ENCODE data around the gene PAPSS2. TPM values are rescaled to one million over a fixed set of nuclear protein-coding genes. Genes with fewer than 3 reads are reported as not detected.

Gene PAPSS2
- total and polyA plus RNA-seq, 2 experiments from 2014 or later: 38.3 to 58.0 TPM

DNA sequence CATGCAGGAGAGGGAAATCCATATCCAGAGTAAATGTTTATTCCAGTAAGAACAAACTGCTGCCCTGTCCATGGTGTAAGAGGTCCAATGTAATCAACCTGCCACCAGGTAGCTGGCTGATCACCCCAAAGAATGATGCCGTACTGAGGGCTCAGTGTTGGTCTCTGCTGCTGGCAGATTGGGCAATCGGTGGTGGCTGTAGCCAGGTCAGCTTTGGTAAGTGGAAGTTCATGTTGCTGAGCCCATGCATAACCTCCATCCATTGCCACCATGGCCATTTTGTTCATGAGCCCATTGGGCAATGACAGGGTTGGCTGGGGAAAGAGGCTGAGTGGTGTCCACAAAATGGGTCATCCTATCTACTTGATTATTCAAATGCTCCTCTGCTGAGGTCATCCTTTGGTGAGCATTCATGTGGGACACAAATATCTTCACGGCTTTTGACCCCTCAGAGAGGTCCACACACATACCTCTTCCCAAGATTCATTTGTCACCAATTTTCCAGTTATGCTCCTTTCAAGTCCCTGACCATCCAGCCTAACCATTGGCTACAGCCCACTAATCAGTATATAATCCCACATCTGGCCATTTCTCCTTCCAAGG is 23.3 kb upstream of the PAPSS2 start:
- Histone ChIP-seq H3K36me3 (replicated peaks; ENCODE audit: insufficient read depth, low read depth) (no peaks in the 10 kb centered on the region), H3K79me2 (no peaks in the 10 kb centered on the region), H4K20me1 (ENCODE audit: insufficient read depth, poor library complexity, severe bottlenecking) (no peaks in the 10 kb centered on the region), H3K9me2 (replicated peaks; ENCODE audit: insufficient read depth) (no peaks in the 10 kb centered on the region), H3K4me2 (no peak overlapping the region), H3K27me3 (no peaks in the 10 kb centered on the region), H3K27ac (no peak overlapping the region), H3K4me3 (no peak overlapping the region), H3K9me3 (ENCODE audit: low read depth) (no peaks in the 10 kb centered on the region), H2AFZ (no peak overlapping the region), H3K4me1 (ENCODE audit: insufficient read depth) (no peaks in the 10 kb centered on the region)
- 87% methylated on average over 3 of the region's 3 CpGs for WGBS (ENCODE audit: low lambda C conversion rate, missing lambda C conversion rate)
- DNase-seq (ENCODE audit: low spot score): no peak
- TF ChIP-seq, protein P1, sequence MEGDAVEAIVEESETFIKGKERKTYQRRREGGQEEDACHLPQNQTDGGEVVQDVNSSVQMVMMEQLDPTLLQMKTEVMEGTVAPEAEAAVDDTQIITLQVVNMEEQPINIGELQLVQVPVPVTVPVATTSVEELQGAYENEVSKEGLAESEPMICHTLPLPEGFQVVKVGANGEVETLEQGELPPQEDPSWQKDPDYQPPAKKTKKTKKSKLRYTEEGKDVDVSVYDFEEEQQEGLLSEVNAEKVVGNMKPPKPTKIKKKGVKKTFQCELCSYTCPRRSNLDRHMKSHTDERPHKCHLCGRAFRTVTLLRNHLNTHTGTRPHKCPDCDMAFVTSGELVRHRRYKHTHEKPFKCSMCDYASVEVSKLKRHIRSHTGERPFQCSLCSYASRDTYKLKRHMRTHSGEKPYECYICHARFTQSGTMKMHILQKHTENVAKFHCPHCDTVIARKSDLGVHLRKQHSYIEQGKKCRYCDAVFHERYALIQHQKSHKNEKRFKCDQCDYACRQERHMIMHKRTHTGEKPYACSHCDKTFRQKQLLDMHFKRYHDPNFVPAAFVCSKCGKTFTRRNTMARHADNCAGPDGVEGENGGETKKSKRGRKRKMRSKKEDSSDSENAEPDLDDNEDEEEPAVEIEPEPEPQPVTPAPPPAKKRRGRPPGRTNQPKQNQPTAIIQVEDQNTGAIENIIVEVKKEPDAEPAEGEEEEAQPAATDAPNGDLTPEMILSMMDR (IDR thresholded peaks at IDR 0.05; ENCODE audit: poor library complexity): no peak
- TF ChIP-seq EZH2 (IDR thresholded peaks at IDR 0.05; ENCODE audit: borderline replicate concordance): no peak
- no peak for TF ChIP-seq EZH2phosphoT487 (IDR thresholded peaks at IDR 0.05; ENCODE audit: low read depth, severe bottlenecking, unreplicated experiment)

GRCh38 chr10:87639493-87639892 is 20.2 kb upstream of the PAPSS2 start:
- WGBS (ENCODE audit: low lambda C conversion rate, missing lambda C conversion rate): 90% methylated on average over 3 of the region's 3 CpGs
- Histone ChIP-seq H3K9me2 (replicated peaks; ENCODE audit: insufficient read depth) (no peaks in the 10 kb centered on the region), H4K20me1 (ENCODE audit: insufficient read depth, poor library complexity, severe bottlenecking) (no peaks in the 10 kb centered on the region), H3K4me2 (no peak overlapping the region), H3K9me3 (ENCODE audit: low read depth) (no peaks in the 10 kb centered on the region), H3K36me3 (replicated peaks; ENCODE audit: insufficient read depth, low read depth) (no peaks in the 10 kb centered on the region), H3K27ac (no peak overlapping the region), H2AFZ (no peak overlapping the region), H3K4me1 (ENCODE audit: insufficient read depth) (no peaks in the 10 kb centered on the region), H3K4me3 (no peak overlapping the region), H3K27me3 (no peaks in the 10 kb centered on the region), H3K79me2 (no peaks in the 10 kb centered on the region)
- no peak for DNase-seq (ENCODE audit: low spot score)
- TF ChIP-seq, protein P1 (IDR thresholded peaks at IDR 0.05; ENCODE audit: poor library complexity): no peak
- TF ChIP-seq EZH2phosphoT487 (IDR thresholded peaks at IDR 0.05; ENCODE audit: low read depth, severe bottlenecking, unreplicated experiment) (no peak), EZH2 (IDR thresholded peaks at IDR 0.05; ENCODE audit: borderline replicate concordance) (no peak)

GRCh38 chr10:87640043-87640442 is 19.6 kb upstream of the PAPSS2 start:
- Histone ChIP-seq H3K36me3 (replicated peaks; ENCODE audit: insufficient read depth, low read depth) (no peaks in the 10 kb centered on the region), H2AFZ (no peak overlapping the region), H3K27me3 (no peaks in the 10 kb centered on the region), H3K4me1 (ENCODE audit: insufficient read depth) (no peaks in the 10 kb centered on the region), H3K79me2 (no peaks in the 10 kb centered on the region), H3K4me3 (no peak overlapping the region), H3K9me2 (replicated peaks; ENCODE audit: insufficient read depth) (no peaks in the 10 kb centered on the region), H3K4me2 (no peak overlapping the region), H3K27ac (no peak overlapping the region), H4K20me1 (ENCODE audit: insufficient read depth, poor library complexity, severe bottlenecking) (no peaks in the 10 kb centered on the region), H3K9me3 (ENCODE audit: low read depth) (no peaks in the 10 kb centered on the region)
- DNase-seq (ENCODE audit: low spot score): no peak
- no peak for TF ChIP-seq EZH2phosphoT487 (IDR thresholded peaks at IDR 0.05; ENCODE audit: low read depth, severe bottlenecking, unreplicated experiment)
- TF ChIP-seq EZH2 (IDR thresholded peaks at IDR 0.05; ENCODE audit: borderline replicate concordance): no peak

DNA sequence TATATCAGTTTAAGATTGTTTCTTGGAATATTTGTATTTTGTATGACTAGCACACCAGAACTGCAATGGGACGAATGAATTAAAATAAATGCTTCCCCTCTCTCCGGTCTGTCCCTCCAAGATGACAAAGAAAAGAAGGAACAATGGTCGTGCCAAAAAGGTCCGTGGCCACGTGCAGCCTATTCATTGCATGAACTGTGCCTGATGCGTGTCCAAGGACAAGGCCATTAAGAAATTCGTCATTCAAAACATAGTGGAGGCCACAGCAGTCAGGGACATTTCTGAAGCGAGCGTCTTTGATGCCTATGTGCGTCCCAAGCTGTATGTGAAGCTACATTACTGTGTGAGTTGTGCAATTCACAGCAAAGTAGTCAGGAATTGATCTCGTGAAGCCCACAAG is 17.2 kb upstream of the PAPSS2 start:
- Histone ChIP-seq H3K36me3 (replicated peaks; ENCODE audit: insufficient read depth, low read depth) (no peaks in the 10 kb centered on the region), H3K27ac (no peak overlapping the region), H3K79me2 (no peaks in the 10 kb centered on the region), H3K9me2 (replicated peaks; ENCODE audit: insufficient read depth) (no peaks in the 10 kb centered on the region), H3K9me3 (ENCODE audit: low read depth) (no peaks in the 10 kb centered on the region), H3K4me1 (ENCODE audit: insufficient read depth) (no peaks in the 10 kb centered on the region), H3K4me2 (no peak overlapping the region), H2AFZ (no peak overlapping the region), H4K20me1 (ENCODE audit: insufficient read depth, poor library complexity, severe bottlenecking) (no peaks in the 10 kb centered on the region), H3K4me3 (no peak overlapping the region), H3K27me3 (no peaks in the 10 kb centered on the region)
- DNase-seq (ENCODE audit: low spot score): no peak
- WGBS (ENCODE audit: low lambda C conversion rate, missing lambda C conversion rate): 93% methylated on average over 11 of the region's 11 CpGs
- TF ChIP-seq EZH2 (IDR thresholded peaks at IDR 0.05; ENCODE audit: borderline replicate concordance) (no peak), EZH2phosphoT487 (IDR thresholded peaks at IDR 0.05; ENCODE audit: low read depth, severe bottlenecking, unreplicated experiment) (no peak)
- TF ChIP-seq, protein P1 (IDR thresholded peaks at IDR 0.05; ENCODE audit: poor library complexity): no peak
